ENCODE results near the gene NPR2. TPM values are rescaled to one million over a fixed set of nuclear protein-coding genes. Genes with fewer than 3 reads are reported as not detected.

Gene NPR2
- total RNA-seq, 2 experiments from 2014 or later = 4.7 to 9.8 TPM

- TF ChIP-seq, protein P1, sequence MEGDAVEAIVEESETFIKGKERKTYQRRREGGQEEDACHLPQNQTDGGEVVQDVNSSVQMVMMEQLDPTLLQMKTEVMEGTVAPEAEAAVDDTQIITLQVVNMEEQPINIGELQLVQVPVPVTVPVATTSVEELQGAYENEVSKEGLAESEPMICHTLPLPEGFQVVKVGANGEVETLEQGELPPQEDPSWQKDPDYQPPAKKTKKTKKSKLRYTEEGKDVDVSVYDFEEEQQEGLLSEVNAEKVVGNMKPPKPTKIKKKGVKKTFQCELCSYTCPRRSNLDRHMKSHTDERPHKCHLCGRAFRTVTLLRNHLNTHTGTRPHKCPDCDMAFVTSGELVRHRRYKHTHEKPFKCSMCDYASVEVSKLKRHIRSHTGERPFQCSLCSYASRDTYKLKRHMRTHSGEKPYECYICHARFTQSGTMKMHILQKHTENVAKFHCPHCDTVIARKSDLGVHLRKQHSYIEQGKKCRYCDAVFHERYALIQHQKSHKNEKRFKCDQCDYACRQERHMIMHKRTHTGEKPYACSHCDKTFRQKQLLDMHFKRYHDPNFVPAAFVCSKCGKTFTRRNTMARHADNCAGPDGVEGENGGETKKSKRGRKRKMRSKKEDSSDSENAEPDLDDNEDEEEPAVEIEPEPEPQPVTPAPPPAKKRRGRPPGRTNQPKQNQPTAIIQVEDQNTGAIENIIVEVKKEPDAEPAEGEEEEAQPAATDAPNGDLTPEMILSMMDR (conservative IDR thresholded peaks at IDR 0.05; ENCODE audit: low read length) = no peak
- TF ChIP-seq EZH2phosphoT487 (IDR thresholded peaks at IDR 0.05; ENCODE audit: borderline replicate concordance, low read depth, low read length) = no peak
- Histone ChIP-seq H3K4me3 (ENCODE audit: low read depth, low read length, poor library complexity, severe bottlenecking) (no peak overlapping the region), H3K9me3 (ENCODE audit: low read length) (no peaks in the 10 kb centered on the region), H3K4me1 (ENCODE audit: insufficient read depth, low read length, poor library complexity, severe bottlenecking) (peaks cover 9% of the 10 kb centered on the region), H3K9me2 (ENCODE audit: insufficient read depth, low read length) (no peaks in the 10 kb centered on the region), H3K4me2 (ENCODE audit: low read length) (no peak overlapping the region), H3K27ac (ENCODE audit: low read depth, low read length, poor library complexity, severe bottlenecking) (no peak overlapping the region), H3K79me2 (ENCODE audit: insufficient read depth, low read depth, low read length) (no peaks in the 10 kb centered on the region), H3K36me3 (ENCODE audit: insufficient read depth, low read length) (no peaks in the 10 kb centered on the region), H4K20me1 (ENCODE audit: insufficient read depth, low read length) (no peaks in the 10 kb centered on the region), H2AFZ (ENCODE audit: low read length) (no peak overlapping the region)
- ChIA-PET POLR2A (interaction anchor here (1.4 kb wide), 1 partner anchor 15 kb away, joined by 5 read pairs; the partner anchor contains the start of gene SPAG8), CTCF (ENCODE audit: unreplicated experiment) (interaction anchor here (0.7 kb wide), 1 partner anchor 10 kb away, joined by 3 read pairs; no protein-coding TSS in a partner anchor)
- no peak for DNase-seq (ENCODE audit: low spot score)
- no TSS peak for BruUV-seq (replicated peaks)
- intact Hi-C loops (cut with micrococcal nuclease; ENCODE audit: unreplicated experiment) = loop anchor here (10.0 kb wide), 1 partner anchor 227 kb away; no protein-coding TSS in a partner anchor
These were observed 6.1 kb downstream of the NPR2 start for GRCh38 chr9:35797311-35798109.

DNA sequence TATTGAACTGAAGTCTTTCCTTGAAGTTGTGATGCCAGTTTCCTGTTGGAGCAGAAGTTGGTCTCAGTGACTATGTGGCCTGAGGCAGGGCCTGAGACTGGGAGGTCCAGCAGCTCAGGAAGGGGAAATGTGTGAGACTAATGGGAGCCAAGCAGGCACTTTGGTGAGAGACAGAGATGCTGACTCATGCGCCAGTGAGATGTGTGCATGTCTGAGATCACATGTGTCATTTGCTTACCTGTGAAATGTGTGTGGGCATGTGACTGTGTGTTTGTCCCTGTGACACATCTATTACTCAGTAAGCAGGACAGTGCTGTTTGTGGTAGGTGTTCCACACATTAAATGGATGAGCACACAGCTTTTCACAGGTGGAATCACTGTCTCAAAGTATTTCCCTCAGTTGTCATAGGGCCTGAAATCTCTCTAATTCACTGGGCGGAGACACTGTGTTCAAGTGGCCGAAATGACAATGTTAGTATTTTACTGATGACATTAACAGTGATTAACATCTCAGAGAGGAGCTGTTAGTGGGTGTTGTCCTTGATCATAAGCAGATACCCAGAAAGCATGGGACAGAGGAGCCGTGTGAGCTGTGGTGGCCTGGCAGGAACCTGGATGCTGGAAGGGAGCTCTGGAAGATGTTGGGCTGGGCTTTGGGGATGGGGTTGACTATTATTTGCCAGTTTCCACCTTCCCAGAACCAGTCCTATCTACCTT is 7.4 kb downstream of the NPR2 start:
- H3K4me1 ChIP-seq (ENCODE audit: insufficient read depth, low read length, poor library complexity, severe bottlenecking) = peaks cover 9% of the 10 kb centered on the region
- CTCF ChIA-PET (ENCODE audit: unreplicated experiment) = no interaction called here
- no peaks in the 10 kb centered on the region for H3K9me3 ChIP-seq (ENCODE audit: low read length)
- no peak overlapping the region for H3K4me2 ChIP-seq (ENCODE audit: low read length)
- no peaks in the 10 kb centered on the region for H3K79me2 ChIP-seq (ENCODE audit: insufficient read depth, low read depth, low read length)
- H3K36me3 ChIP-seq (ENCODE audit: insufficient read depth, low read length) = no peaks in the 10 kb centered on the region
- BruUV-seq (replicated peaks) = no TSS peak
- intact Hi-C loops (cut with micrococcal nuclease; ENCODE audit: unreplicated experiment) = loop anchor here (10.0 kb wide), 1 partner anchor 226 kb away; no protein-coding TSS in a partner anchor
- no peaks in the 10 kb centered on the region for H3K9me2 ChIP-seq (ENCODE audit: insufficient read depth, low read length)
- TF ChIP-seq EZH2phosphoT487 (IDR thresholded peaks at IDR 0.05; ENCODE audit: borderline replicate concordance, low read depth, low read length) = no peak
- TF ChIP-seq, protein P1 (conservative IDR thresholded peaks at IDR 0.05; ENCODE audit: low read length) = no peak
- H2AFZ ChIP-seq (ENCODE audit: low read length) = no peak overlapping the region
- H3K4me3 ChIP-seq (ENCODE audit: low read depth, low read length, poor library complexity, severe bottlenecking) = no peak overlapping the region
- POLR2A ChIA-PET = interaction anchor here (0.7 kb wide), 1 partner anchor 10 kb away, joined by 3 read pairs; no protein-coding TSS in a partner anchor
- H4K20me1 ChIP-seq (ENCODE audit: insufficient read depth, low read length) = no peaks in the 10 kb centered on the region
- H3K27ac ChIP-seq (ENCODE audit: low read depth, low read length, poor library complexity, severe bottlenecking) = no peak overlapping the region
- DNase-seq (ENCODE audit: low spot score) = no peak
